ENCODE measurements around the gene PLK2.
A peak's percentile ranks its signal among the peaks of the same experiment; 100 is the strongest.

The PLK2 gene

GRCh38 chr5:58459146-58460001 lies 512 bp downstream of the PLK2 start (continued):
- no peak for TF ChIP-seq KLF17 (tag by site-specific recombination; IDR thresholded peaks at IDR 0.05)
- no peak for TF ChIP-seq ZNF239 (tag by site-specific recombination; IDR thresholded peaks at IDR 0.05)
- TF ChIP-seq TSHZ1 (tag by site-specific recombination; IDR thresholded peaks at IDR 0.05; ENCODE audit: borderline replicate concordance), result no peak
- no peak for TF ChIP-seq ZNF132 (tag by site-specific recombination; IDR thresholded peaks at IDR 0.05; ENCODE audit: borderline replicate concordance)
- no peak for TF ChIP-seq ZNF274 (IDR thresholded peaks at IDR 0.05; ENCODE audit: low read length)
- no peak for TF ChIP-seq ZNF274 (tag by site-specific recombination; IDR thresholded peaks at IDR 0.05; ENCODE audit: borderline replicate concordance)
- no peak for TF ChIP-seq ZNF404 (tag by site-specific recombination; IDR thresholded peaks at IDR 0.05)
- no peak for TF ChIP-seq ATF2 (tag by site-specific recombination; IDR thresholded peaks at IDR 0.05; ENCODE audit: low read depth)
- no peak for TF ChIP-seq ZNF837 (tag by site-specific recombination; IDR thresholded peaks at IDR 0.05)
- no peak for TF ChIP-seq ZNF768 (tag by site-specific recombination; IDR thresholded peaks at IDR 0.05)
- no peak for TF ChIP-seq ZNF302 (tag by site-specific recombination; IDR thresholded peaks at IDR 0.05; ENCODE audit: low read depth)
- no peak for TF ChIP-seq ZNF426 (tag by site-specific recombination; IDR thresholded peaks at IDR 0.05)
- TF ChIP-seq ZNF324 (tag by site-specific recombination; IDR thresholded peaks at IDR 0.05), result no peak
- TF ChIP-seq KLF1 (tag by site-specific recombination; IDR thresholded peaks at IDR 0.05), result no peak
- no peak for TF ChIP-seq ZNF449 (tag by site-specific recombination; IDR thresholded peaks at IDR 0.05)
- no peak for TF ChIP-seq ZNF548 (tag by site-specific recombination; IDR thresholded peaks at IDR 0.05)
- TF ChIP-seq ZBTB11 (tag by site-specific recombination; conservative IDR thresholded peaks at IDR 0.05; ENCODE audit: low read depth), result no peak
- no peak for TF ChIP-seq ZNF19 (tag by site-specific recombination; IDR thresholded peaks at IDR 0.05; ENCODE audit: low read depth)
- TF ChIP-seq GLIS2 (tag by site-specific recombination; IDR thresholded peaks at IDR 0.05), result peak; percentile 64; the same call in 1 of the 2 replicates
- TF ChIP-seq SP7 (tag by site-specific recombination; IDR thresholded peaks at IDR 0.05), result peak; percentile 31; the same call in 1 of the 2 replicates
- TF ChIP-seq ZNF292 (tag by site-specific recombination; IDR thresholded peaks at IDR 0.05; ENCODE audit: borderline replicate concordance, low read depth), result no peak
- TF ChIP-seq PRDM6 (tag by site-specific recombination; IDR thresholded peaks at IDR 0.05), result no peak
- no peak for TF ChIP-seq ZNF701 (tag by site-specific recombination; IDR thresholded peaks at IDR 0.05)
- TF ChIP-seq ZNF10 (tag by site-specific recombination; IDR thresholded peaks at IDR 0.05), result no peak
- no peak for TF ChIP-seq ZNF473 (tag by site-specific recombination; IDR thresholded peaks at IDR 0.05)
- peak; percentile 16; the same call in 1 of the 2 replicates for TF ChIP-seq ZNF133 (tag by site-specific recombination; IDR thresholded peaks at IDR 0.05)
- TF ChIP-seq GLI2 (tag by site-specific recombination; IDR thresholded peaks at IDR 0.05; ENCODE audit: borderline replicate concordance, low read depth), result no peak

Measured in HEK293 (cell line).